ENCODE data around the gene GPR155.

Gene GPR155

GRCh38 chr2:174439950-174440349, 46.9 kb downstream of the GPR155 start:
- no peak for DNase-seq (ENCODE audit: low read depth)
- no peak overlapping the region for H3K4me3 ChIP-seq (ENCODE audit: low read depth, low read length)
- TF ChIP-seq CTCF (IDR thresholded peaks at IDR 0.05; ENCODE audit: low read depth, low read length, missing control alignments), result no peak

DNA sequence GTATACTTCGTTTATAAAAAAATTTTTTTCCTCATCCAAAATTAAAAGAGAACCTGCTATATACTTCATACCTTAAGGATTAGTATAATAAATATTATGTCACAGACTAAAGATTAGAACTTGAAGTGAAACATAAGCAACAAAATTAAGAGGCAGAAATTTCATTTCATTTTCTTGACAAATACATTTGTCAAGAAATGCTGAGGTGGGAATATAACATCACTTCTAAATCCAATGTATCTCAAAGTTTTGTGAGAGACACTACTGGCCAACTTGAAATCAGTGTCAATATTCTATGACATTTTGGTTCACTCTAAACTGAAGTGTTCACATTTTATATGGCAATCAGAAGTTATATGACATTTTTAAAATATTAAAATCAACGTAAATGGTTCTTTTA, 47.5 kb downstream of the GPR155 start:
- no peak for DNase-seq (ENCODE audit: low read depth)
- no peak for TF ChIP-seq CTCF (IDR thresholded peaks at IDR 0.05; ENCODE audit: low read depth, low read length, missing control alignments)
- H3K4me3 ChIP-seq (ENCODE audit: low read depth, low read length), result no peak overlapping the region

DNA sequence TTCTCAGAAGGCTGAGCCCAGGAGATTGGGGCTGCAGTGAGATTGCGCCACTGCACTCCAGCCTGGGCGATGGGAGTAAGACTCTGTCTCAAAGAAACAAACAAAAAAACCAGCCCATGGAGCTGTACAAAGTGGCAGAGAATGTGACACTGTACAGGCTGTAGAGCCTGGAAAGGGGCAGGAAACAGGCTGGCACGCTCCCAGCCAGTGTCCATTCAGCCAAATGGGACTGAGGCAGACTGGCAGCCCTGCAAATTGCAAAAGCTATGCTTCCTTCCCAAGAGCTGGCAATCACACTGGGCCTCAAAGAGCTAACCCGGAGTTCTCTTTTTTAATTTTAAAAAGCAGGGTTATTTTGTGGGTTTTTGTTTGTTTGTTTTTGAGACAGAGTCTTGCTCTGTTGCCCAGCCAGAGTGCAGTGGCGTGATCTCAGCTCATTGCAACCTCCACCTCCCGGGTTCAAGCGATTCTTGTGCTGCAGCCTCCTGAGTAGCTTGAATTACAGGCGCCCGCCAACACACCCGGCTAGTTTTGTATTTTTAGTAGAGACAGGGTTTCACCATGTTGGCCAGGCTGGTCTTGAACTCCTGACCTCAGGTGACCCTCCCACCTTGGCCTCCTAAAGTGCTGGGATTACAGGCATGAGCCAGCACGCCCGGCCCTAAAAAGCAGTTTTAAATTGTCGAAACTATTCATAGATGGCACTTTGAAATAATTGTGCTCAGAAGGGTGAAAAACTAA, 48.5 kb downstream of the GPR155 start:
- DNase-seq (ENCODE audit: low read depth), result no peak
- no peak for TF ChIP-seq CTCF (IDR thresholded peaks at IDR 0.05; ENCODE audit: low read depth, low read length, missing control alignments)
- no peak overlapping the region for H3K4me3 ChIP-seq (ENCODE audit: low read depth, low read length)

- no peak for DNase-seq (ENCODE audit: low read depth)
- no peak for TF ChIP-seq CTCF (IDR thresholded peaks at IDR 0.05; ENCODE audit: low read depth, low read length, missing control alignments)
- no peak overlapping the region for H3K4me3 ChIP-seq (ENCODE audit: low read depth, low read length)
Measured at GRCh38 chr2:174436351-174436750, 50.5 kb downstream of the GPR155 start.

GRCh38 chr2:174431902-174432301, 54.9 kb downstream of the GPR155 start:
- H3K4me3 ChIP-seq (ENCODE audit: low read depth, low read length), result no peak overlapping the region
- DNase-seq (ENCODE audit: low read depth), result no peak
- no peak for TF ChIP-seq CTCF (IDR thresholded peaks at IDR 0.05; ENCODE audit: low read depth, low read length, missing control alignments)

- no peak for TF ChIP-seq CTCF (IDR thresholded peaks at IDR 0.05; ENCODE audit: low read depth, low read length, missing control alignments)
- no peak for DNase-seq (ENCODE audit: low read depth)
- no peak overlapping the region for H3K4me3 ChIP-seq (ENCODE audit: low read depth, low read length)
Measured at GRCh38 chr2:174430066-174430465, 56.8 kb downstream of the GPR155 start.

- no peak for TF ChIP-seq CTCF (IDR thresholded peaks at IDR 0.05; ENCODE audit: low read depth, low read length, missing control alignments)
Measured at GRCh38 chr2:174428214-174428613, 58.6 kb downstream of the GPR155 start.

More at GRCh38 chr2:174428214-174428613, 58.6 kb downstream of the GPR155 start:
- no peak for DNase-seq (ENCODE audit: low read depth)
- H3K4me3 ChIP-seq (ENCODE audit: low read depth, low read length), result no peak overlapping the region
